Brain pericyte (primary cell): ENCODE results near the gene OOSP3.
"Not testable (repeated sequence)": the region's sequence is repeated elsewhere in the genome, so short reads cannot be mapped to it uniquely, and the experiment has no call there.

Source experiments
- DNase-seq: peaks from one replicate; pipeline ENCODE4 v3.0.0-alpha.2; 2012; ENCODE audit warnings: low read depth, low spot score

Gene OOSP3

DNA sequence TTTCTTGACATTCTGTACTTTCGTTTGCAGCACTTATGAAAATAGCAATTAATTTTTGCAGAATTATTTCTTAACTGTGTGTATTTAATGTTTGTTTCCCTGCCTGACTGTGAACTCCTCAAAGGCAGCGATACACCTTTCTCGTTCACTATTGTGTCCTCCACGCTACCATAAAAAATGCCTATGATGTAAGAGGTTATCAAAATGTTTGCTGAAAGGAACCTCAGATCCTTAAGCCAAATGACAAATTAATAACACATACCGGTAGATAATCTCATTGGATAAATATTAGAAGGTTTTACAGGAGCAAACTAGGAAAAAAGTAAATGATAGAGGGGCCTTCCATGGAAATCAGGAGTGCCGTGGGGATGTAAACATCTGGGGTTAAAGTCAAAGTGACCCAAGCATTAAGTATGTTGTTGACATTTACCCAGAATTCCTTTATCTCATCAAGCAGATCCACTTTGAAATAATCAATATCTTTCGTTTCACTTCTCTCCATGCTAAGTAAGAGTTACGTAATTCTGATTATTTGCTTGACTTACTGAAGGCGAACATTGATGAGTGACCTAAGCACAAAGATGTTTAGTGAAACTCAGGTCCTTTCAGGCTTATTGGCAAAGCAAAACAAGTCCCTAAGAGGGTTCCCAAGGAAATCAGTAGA is 2.6 kb upstream of the OOSP3 start:
- no peak for DNase-seq

DNA sequence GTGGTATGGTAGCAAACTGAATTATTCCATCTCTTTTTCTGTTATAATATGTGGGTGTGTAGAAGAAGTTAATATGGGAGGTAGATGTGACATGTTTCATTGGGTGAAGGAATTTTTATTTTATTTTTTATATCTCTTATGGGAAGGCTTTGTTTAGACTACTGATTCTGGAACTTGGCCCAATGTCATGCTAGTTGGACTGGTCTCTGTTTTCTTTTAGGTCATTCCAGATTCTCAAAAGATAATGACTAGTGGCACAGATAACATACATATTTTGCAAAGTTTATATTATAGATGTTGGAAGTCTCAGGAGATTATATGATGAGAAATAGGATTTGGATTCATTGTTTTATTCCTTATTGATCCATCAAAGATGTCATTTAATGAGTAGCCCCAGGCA is 1.3 kb upstream of the OOSP3 start:
- no peak for DNase-seq

DNA sequence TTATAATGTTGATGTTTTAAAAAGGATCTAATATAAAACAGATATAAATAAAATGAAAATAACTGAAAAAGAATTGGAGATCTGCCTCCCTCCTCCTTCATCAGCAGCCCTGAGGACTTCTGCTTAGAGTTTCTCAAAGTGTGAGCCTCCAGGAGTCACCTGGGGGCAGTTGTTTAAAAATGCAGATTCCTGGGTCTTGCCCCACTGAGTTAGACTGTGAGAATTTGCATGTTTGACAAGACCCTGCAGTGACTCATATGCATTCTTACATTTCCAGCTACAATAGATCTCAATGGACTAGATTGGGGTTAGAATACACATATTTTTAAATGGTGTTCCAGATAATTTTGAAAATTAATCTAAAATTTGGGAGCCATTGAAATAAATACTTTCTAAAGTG is 798 bp upstream of the OOSP3 start:
- DNase-seq = no peak

DNA sequence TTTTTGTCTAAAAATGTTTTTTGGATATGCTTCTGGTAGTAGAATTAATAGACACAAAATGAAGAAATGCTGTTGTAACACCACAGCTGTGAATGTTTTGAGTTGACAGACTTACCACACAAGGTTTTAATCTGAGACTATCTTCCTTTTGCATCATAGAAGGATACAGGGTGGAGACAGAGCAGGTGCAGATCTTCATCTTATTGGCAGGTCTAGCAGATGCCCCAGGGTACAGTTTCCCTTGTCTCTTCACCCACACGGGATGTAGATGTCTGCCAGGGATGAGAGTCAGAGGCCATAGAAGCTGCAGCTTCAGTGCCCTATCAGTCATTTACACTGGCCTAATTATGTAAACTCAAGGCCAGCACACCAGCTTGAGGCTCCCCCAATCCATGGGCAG is 985 bp downstream of the OOSP3 start:
- DNase-seq = no peak

DNA sequence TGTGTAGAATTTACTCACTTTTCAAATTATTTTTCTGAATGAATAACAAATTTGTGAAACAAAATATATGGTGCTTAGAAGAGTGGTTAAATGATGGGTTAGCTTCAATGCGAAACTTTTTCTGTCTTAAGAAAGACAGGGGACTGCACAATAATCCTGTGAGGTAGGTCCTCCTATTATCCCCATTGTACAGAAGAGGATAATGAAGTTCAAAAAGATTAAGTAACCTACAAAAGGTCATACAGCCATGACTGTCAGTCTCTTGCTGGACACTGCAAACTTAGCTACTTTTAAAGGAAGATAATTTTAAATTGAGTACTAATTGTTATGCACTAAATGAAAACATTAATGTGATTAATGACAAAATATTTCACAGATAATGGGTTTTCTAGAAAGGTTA is 5.0 kb downstream of the OOSP3 start:
- no peak for DNase-seq

DNA sequence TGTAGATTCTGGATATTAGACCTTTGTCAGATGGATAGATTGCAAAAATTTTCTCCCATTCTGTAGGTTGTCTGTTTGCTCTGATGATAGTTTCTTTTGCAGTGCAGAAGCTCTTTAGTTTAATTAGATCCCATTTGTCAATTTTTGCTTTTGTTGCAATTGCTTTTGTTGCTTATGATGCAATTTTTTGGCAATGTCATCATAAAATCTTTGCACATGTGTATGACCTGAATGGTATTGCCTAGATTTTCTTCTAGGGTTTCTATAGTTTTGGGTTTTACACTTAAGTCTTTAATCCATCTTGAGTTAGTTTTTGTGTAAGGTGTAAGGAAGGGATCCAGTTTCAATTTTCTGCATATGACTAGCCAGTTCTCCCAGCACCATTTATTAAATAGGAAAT is 8.6 kb downstream of the OOSP3 start:
- DNase-seq = not testable (repeated sequence)

DNA sequence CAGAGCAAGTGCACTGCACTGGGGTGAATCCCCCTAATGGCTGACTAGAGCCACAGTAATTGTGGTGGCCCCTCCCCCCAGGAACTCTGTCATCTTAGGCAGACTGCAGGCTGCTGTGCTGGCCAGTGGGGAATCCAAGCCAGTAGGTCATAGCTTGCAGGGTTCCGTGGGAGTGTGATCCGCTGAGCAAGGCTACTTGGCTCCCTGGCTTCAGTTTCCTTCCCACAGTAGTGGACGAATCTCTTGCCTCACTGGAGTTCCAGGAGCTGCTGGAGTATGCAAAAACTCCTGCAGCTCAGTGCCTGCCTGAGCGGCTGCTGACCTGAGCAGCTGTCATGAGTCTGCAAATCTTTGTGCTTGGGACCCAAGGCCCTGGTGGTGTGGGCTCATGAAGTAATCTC is 13.2 kb downstream of the OOSP3 start:
- DNase-seq = no peak

DNA sequence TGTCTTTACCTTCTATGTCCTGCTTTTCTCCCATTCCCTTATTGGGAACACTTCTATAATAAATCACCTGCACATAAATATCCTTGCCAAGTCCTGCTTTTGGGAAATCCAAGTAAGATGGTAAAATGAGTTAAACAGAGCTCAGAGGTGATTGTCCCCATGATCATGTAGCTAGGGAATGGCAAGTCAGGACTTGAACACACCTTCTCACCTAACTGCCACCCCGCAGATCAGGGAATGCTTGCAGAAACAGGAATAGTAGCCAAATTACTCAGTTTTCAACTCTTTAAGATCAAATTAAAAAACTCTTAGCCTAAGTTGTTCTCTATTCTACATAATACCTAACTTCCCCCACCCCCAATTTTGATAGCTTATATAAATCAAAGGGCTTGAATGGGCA is 16.0 kb downstream of the OOSP3 start:
- DNase-seq = no peak

DNA sequence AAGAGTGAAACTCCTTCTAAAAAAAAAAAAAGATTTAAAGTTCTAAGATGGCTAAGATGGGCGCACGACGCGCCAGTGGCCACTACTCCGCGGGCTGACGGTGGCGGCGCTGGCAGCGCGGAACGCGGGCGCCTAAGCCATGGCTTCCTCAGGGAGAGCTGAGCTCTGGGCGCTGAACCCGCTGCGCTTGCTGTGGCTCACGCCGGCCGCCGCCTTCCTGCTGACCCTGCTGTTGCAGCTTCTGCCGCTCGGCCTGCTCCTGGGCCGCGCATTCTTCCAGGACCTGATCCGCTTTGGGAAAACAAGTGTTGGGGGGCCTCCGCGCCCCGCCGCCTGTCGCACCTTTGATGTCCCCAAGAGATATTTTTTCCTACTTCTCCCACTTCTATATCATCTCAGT is 19.5 kb downstream of the OOSP3 start:
- DNase-seq = no peak

DNA sequence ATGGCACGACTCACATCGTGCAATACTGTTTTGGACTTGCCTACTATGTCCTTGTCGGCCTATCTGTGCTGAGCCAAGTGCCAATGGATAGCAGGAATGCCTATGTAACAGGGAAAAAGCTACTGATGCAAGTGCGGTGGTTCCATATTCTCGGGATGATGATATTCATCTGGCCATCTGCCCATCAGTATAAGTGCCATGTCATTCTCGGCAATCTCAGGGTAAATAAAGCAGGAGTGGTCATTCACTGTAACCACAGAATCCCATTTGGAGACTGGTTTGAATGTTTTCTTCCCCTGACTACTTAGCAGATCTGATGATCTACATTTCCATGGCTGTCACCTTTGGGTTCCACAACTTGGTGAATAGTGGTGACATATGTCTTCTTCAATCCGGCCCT is 20.1 kb downstream of the OOSP3 start:
- no peak for DNase-seq

DNA sequence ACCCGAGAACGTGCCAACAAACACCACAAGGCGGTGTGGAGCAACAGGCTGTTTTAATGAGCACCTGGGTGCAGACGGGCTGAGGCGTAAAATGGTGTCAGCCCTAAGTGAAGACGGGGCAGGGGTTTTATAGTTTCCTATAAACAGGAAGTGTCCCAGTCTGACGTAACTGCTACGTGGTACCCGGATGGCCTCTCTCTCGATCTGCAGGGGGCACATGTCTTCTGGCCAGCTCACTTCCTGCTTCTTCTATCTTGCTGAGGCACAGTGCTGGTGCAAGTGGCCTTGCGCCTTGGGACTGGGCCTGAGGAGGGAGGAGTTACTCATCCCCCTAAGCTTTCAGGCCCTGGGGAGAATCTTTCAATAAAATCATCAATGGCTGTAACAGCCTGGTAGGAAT is 20.9 kb downstream of the OOSP3 start:
- DNase-seq = no peak

DNA sequence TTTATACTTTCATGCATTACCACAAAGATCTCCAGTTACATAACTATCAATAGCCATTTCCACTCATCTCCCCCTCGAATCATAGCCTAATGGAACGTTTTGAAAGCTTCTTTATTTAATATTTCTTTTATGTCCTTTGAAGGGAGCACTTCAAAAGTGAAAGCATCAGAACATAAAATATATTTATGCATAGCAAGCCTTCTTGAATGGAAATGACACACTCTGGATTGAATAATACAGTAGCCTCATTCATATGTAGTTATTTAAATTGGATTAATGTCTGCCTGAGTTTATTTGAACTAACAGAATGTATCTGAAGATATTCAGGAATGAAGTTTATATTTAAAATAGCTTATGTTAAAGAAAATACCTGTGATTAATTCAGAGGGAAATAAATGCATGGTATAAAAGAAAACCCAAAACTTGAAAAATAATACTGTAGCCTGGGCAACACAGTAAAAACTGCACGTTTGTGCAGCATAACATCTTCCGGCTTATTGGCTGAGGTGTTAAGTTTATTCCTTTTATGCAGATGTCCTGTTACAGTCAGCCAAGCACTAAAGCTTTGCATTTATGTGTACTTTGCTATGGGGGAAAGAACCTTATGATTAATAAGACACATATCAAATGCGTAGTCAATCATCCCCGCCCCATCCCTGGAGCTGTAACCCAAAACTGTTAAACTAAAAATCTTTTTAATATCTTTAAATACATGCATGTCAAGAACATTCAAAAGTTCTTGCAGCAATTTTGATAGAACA is 22.0 kb downstream of the OOSP3 start:
- no peak for DNase-seq

DNA sequence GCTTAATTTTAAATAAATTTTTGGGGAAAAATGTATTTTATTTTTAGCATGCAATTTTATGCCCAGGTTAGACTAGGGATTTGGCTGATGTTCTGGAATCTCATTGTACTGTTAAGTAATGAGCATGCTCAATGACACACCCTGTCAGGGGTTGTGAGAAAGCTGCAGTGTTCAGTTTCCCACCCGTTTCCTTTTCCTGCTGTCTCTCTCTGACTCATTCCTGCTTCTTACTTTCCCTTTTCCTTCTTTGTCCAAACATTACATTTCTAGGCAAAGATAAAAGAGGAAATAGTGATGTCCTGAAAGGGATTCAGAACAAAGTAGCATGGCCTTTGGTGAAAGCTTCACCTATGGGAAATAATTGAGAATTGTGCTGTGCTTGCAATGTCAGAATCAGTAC is 22.7 kb downstream of the OOSP3 start:
- peak; percentile 53 for DNase-seq

DNA sequence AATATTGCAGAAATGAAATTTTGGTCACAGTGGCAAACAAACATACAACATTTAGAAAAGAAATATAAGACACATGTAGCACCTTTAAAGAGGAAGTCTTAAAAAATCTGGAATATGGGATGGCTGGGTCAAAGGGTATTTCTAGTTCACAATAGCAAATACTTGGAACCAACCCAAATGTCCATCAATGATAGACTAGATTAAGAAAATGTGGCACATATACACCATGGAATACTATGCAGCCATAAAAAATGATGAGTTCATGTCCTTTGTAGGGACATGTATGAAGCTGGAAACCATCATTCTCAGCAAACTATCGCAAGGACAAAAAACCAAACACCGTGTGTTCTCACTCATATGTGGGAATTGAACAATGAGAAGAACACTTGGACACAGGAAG is 25.0 kb downstream of the OOSP3 start:
- not testable (repeated sequence) for DNase-seq

DNA sequence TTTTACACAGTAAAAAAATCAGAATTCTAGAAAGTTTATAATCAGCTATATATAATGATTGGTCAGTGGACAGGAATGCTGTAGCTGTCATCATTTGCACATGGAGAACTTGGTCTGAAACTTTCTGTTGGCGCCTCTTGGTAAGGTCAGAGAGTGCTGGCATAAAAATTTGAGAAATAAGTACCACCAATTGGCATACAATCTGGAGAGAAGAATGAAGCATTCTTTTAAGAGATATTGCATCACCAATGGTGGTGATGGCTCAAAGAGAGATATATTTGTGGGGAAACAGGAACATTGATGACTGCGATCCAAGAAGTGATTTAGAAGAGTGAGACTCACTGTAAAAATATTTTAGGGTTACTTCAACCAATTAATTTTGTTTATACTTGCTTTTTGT is 39.9 kb downstream of the OOSP3 start:
- DNase-seq = no peak

DNA sequence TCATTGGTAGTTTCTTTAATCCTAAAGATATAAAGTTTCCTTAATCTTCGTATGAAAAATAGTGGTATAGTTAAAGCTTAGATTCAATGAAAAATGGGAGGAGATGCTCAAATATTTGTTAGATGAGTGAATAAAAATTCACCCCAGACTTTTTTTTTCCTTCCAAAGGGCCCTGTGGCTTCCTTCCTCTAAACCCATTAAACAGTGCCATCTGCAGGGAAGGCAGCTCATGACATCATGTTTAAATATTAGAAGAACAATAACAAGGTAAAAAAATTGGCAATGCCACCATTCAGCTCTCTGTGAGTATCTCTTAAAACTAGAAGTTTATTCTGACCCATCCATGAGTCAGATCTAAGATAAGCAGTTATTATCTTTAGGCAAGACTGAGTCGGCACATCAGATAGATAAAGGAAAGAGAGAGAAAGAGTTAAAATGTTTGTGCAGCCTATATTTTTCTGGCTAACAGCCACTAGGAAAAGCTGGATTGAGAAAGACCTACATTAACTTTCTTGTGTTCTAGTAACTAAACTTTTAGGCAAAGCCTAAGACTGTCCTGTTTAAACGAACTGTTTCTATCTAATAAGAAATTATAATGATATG is 40.5 kb downstream of the OOSP3 start:
- DNase-seq = no peak

DNA sequence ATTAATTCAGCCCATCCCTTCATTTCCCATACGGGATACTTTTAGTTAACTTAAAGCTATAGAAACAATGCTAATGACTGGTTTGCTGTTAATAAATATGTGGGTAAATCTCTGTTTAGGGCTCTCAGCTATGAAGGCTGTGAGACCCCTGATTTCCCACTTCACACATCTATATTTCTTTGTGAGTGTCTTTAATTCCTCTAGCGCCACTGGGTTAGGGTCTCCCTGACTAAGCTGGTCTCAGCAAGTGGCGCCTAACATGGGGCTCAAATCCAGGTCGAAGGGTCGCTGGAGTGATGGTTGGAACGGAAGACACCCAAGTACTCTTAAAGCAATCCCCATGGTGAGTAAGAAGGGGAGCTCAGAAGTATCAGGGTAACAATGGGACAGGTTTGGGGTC is 45.2 kb downstream of the OOSP3 start:
- DNase-seq = no peak

DNA sequence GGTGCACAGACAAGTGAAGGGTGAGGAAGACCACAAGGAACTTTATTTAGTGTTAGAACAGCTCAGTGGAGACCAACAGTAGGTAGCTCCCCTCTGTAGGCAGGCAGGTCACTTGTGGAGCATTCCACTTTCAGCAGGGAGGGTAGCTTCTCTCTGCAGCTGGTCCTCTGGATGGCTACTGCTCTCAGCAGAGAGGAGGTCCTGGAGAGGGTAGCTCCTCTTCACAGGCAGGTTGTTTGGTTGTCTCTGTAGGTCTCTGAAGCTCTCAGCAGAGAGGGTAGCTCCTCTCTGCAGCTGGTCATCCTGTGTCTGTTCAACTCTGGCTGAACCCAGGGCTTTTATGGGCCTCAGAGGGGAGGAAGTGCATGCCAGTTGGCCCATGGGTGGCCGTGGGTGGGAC is 53.1 kb downstream of the OOSP3 start:
- no peak for DNase-seq

DNA sequence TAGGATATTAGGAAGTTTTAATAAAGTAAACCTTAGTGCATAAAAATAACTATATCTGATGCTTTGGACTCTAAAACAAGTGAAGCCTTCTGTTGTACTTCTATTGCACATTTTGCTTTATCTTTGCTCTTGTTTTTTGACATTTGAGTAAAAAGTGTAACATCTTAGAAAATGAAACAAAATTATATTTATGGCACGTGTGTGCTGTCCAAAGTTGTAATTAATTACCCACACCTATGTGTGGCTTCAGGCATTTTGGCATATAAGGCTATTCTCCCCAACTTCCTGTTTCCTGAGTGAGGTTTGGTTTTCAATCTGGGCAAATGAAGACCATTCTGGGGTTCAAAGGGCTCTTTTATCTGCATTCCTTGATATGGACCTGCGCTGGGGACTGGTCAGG is 59.5 kb downstream of the OOSP3 start, which contains the start of gene OOSP1:
Gene OOSP1 (plus strand): TSS at position 301 of the 400 bp plus-strand sequence. CDS start 23 bp downstream, at position 324.
- no peak for DNase-seq

DNA sequence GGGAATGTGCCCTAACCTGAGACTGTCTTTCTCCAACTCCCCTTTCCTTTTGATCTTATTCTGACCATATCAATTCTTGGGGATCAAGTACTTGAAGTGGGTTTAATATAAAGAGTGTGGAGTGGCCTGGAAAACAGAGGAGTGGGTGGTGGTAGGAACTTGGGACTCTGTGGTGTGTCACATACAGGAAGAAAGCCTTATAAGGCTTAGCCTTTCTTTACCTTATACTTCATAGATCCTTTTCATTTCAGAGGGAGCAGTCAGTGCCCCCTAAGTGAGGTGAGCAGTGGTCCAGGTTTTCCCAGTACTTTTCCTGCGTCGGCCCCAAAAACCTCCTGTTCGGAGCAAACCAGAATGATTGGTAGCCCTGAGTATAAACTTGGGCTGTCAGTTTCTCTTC is 60.1 kb downstream of the OOSP3 start:
- DNase-seq = no peak

DNA sequence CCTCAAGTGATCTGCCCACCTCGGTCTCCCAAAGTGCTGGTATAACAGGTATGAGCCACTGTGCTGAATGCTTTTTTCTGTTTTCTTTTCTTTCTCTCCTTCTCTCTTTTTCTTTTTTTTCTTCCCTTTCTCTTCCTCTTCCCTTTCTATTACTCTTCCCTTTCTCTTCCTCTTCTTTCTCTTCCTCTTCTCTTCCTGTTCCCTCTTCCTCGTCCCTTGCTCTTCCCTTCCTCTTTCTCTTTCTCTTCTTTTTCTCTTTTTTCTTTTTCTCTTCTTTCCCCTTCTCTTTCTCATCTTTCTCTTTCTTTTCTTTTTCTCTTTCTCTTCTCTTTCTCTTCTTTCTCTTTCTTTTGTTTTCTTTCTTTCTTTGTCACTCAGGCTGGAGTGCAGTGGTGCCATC is 60.9 kb downstream of the OOSP3 start:
- DNase-seq = no peak

DNA sequence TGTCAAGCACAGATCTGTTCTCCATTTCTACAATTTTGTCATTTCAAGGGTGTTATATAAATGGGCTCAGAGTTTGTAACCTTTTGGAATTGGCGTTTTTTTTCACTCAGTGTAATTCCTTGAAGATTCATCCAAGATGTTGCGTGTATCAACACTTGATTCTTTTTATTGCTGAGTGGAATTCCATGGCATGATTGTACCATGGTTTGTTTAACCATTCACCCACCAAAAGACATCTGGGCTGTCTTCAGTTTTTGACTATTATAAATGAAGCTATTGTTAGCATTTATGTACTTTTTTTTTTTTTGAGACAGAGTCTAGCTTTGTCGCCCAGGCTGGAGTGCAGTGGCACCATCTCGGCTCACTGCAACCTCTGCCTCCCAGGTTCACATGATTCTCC is 62.5 kb downstream of the OOSP3 start:
- DNase-seq = no peak
